Activated CD8-positive, alpha-beta memory T cell treated with anti-CD3 and anti-CD28 coated beads, Interleukin-2, amount 50 U/mL, for 24 hours (primary cell): ENCODE data around the gene ARFGAP3.
"Not testable (repeated sequence)": the region's sequence is repeated elsewhere in the genome, so short reads cannot be mapped to it uniquely, and the experiment has no call there.

Experiments
- DNase-seq: peaks from one replicate; pipeline ENCODE4 v3.0.0-alpha.2; 2020; ENCODE audit errors: extremely low read depth

ARFGAP3 gene

DNA sequence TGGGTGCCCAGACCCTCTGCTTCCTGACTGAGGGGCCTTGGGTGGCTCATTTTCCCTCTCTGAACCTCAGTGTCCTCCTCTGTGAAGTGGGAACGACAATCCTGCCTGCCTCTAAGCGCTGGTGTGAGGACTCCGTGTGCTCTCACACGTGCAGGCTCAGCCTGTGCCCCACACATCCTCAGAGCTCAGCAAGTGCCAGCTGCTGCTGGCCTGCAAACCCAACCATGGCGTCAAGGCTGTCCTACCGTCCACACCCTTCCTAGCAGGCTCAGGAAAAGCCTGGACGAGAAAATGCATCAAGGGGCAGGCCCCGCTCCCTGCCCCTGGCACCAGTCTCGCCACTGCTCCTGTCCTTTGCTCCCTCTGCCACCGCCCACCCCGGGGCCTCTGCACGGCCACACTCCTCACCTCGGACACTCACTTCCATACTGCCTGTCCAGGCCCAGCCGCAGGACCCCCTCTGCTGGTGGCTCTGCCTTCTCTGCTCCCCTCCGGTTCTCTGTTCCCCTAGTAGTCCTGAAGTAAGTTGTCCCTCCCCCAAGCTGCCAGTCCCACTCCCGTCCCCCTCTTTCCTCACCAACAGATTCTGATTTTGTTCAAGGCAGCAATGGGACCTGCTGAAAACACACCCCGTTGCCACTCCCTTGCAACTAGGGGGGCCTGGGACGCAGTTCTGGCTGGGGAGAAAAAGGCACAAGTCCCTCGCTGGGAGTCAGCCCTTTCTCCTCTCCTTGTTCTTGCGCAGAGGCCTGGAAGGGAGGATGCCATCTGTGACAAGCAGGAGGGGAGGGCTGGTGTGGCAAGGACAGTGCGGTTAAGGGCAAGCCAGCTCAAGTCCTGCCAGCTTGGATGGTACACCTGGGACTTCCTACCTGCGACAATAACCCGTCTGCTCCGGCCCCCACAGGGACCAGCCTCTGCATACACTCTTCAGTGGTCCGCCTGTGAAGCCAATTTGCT lies 62.2 kb downstream of the ARFGAP3 start:
- DNase-seq, result no peak

GRCh38 chr22:42793848-42794405 lies 63.1 kb downstream of the ARFGAP3 start:
- DNase-seq, result no peak

- DNase-seq, result no peak
Measured at GRCh38 chr22:42792909-42793847, 63.9 kb downstream of the ARFGAP3 start.

DNA sequence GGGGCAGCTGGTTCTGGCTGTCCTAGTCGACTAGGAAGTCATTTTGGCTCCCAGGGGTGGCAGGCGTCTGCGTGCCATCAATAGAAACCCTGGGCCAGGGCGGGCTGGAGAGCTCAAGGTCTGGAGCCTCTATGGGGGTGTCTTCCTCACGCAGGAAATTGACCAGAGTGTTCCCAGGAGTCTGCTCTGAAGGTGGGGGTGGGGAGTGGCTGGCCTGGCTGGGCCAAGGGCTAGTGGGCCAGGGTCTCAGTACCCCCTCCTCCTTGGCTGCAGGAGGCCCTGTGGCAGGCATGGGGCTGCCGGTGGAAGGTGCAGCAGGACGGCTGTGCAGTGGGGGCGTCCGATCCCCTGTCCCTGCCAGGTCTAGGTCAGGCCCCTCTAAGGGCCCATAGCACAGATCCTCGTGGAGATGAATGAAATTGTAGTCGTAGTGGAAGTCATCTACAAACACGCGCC lies 64.6 kb downstream of the ARFGAP3 start:
- no peak for DNase-seq

- no peak for DNase-seq
Measured at GRCh38 chr22:42791721-42792452, 65.2 kb downstream of the ARFGAP3 start.

DNA sequence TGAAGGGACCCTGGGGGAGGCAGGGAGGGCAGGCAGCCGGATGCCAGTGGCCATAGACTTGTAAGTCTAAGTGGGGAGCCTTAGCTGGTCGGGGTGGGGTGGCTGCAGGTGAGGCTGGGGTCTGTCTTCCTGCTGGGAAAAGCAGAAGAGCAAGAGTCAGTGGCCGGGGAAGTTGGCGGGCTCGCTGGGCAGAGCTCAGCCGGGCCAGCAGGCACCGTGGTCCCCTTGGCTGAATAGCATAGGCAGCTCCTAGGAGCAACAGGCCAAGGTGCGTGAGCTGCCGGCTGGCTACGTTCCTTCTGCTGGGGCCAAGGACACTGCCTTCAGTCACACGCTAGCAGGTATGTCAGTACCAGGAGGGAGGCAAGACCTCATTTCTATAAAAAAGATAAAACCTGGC lies 68.6 kb downstream of the ARFGAP3 start:
- DNase-seq, result no peak

- DNase-seq, result no peak
Measured at GRCh38 chr22:42788021-42788420, 69.1 kb downstream of the ARFGAP3 start.

GRCh38 chr22:42787357-42787736 lies 69.7 kb downstream of the ARFGAP3 start:
- no peak for DNase-seq

GRCh38 chr22:42786606-42787356 lies 70.3 kb downstream of the ARFGAP3 start:
- DNase-seq, result no peak

DNA sequence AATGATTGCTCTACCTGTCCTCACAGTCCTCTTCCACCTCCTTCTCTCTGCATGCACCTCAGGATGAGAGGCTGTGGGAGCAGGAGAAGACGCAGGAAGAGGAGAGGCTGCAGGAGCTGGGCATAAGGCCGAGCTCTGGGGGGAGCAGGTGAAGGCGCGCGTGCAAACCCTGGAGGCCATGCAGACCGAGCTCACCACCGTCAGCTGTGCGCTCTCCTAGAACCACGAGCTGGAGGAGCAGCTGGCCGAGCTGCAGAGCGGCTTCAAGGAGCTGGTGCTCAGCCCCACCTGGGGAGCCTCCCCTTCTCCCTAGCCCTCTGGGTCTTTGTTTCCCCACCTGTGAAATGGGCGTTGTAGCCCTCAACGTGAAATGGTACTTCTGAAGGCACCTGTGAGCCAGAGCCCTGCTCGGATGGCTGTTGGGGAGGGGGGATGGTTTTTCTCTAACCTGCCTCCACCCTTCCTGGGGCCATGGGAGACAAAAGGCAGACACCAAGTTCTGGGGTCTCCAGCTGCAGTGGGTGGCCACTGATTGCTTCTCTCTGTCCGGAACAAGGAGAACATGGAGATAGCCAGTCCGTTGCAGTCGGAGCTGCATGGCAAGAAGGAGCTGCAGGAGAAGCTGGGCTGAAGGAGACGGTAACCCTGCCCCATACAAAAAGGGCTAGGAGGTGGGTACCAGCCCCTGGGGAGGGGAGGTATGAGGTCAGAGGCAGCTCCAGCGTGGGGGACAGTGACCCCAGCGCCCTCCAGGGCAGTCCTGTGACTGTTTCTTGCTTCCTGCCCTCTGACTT lies 71.2 kb downstream of the ARFGAP3 start:
- DNase-seq, result no peak

DNA sequence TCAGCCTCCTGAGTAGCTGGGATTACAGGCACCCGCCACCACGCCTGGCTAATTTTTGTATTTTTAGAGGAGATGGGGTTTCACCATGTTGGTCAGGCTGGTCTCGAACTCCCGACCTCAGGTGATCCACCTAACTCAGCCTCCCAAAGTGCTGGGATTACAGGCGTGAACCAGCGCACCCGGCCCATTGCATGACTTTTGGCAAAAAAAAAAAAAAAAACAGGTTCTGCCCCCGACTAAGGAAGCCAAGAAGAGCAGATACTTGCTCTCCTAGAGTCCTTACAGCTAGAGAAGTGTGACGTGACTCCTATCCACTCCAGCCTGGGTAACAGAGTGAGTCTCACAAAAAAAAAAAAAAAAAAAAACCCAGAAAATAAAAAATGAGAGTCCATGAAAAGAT lies 74.8 kb downstream of the ARFGAP3 start:
- not testable (repeated sequence) for DNase-seq

DNA sequence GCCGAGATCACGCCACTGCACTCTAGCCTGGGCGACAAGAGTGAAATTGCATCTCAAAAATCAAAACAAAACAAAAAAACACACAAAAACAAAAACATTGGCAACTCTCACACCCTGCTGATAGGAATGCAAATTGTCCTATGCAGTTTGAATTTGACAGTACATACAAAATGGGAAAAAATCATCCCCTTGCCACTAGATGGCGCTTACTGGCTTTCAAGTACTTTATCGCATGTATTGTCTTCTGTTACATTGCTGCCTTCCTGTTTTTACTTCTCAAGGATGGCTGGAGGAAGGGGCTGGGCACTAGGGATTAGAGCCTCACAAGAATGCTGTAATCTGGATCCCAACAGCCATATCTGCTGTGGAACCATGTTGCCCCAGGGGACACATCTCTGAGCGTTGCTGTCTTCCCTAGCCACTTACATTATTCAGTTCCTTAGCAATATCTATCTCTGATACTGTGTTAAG lies 77.0 kb downstream of the ARFGAP3 start:
- DNase-seq, result no peak

- no peak for DNase-seq
Measured at GRCh38 chr22:42777126-42777525, 79.9 kb downstream of the ARFGAP3 start.

DNA sequence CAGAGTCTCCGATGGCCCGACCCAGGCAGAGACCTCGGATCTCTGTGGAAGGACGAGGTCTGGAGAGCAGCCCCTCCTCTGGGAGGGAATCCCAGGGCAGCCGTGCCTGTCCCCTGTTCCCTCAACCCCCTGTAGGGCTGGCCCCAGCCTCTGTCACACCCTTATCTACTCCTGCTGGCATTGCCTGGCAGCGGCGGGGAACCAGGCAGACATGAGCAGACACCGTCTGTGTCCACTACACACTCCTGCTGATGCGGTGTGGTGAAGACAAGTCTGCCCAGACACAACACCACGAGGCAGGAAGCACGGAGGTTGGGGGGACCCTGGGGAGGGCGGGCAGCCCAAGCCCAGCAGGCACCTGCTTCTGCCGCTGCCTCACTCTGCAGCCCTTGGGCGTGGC lies 83.9 kb downstream of the ARFGAP3 start:
- no peak for DNase-seq

GRCh38 chr22:42772647-42773046 lies 84.4 kb downstream of the ARFGAP3 start:
- DNase-seq, result no peak

- DNase-seq, result no peak
Measured at GRCh38 chr22:42770941-42771647, 86.0 kb downstream of the ARFGAP3 start.

- no peak for DNase-seq
Measured at GRCh38 chr22:42770448-42770726, 86.7 kb downstream of the ARFGAP3 start.

DNA sequence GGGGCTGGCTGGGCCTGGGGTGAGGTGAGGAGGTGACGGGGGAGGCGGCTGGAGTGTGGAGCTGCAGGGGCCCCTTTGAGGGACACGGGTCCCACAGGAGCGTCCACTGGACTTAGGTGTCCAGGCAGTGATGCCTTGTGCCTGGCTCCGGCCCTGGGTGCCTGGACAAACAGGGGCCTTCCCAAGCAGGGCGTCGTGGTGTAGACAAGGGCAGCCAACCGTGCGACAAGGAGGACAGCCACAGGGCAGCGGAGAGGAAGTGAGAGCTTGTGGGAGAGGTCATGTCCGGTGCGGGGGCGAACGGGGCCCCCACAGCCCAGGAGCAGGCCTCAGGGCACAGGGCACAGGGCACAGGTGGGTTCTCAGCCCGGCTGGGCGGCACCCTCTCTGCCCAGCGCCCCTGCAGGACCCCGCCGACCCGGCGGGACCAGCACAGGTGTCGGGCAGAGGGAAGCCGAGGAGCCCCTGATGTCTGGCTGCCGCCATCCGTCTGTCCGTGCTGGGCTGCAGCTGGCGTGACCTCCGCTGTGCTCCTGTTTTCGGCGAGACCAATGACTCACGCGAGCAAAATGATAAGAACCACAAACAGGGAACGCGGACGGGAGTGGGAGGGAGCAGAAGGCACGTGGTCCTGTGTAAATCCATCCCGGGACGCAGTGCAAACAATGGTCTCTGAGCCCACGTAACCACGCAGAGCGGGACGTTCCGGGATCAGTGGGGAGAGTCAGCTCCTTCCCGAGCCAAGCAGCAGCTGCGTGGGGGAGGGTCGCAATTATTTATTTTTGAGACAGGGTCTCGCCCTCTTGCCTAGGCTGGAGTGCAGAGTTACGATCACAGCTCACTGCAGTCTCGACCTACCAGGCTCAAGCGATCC lies 87.3 kb downstream of the ARFGAP3 start:
- no peak for DNase-seq
